ENCODE measurements around the gene STK4. TPM values are rescaled to one million over a fixed set of nuclear protein-coding genes. Genes with fewer than 3 reads are reported as not detected.
A peak's percentile ranks its signal among the peaks of the same experiment; 100 is the strongest.

The STK4 gene
- total and polyA plus RNA-seq, 7 donors = 2.4 to 8.6 (median 5.6) TPM

- no peaks in the 10 kb centered on the region for H3K27me3 ChIP-seq (ENCODE audit: insufficient read depth in 3 of 3, low read length in 2 of 3)
- DNase-seq (no peak), ATAC-seq (peak in 1 of 4 donors; percentile 25)
- H3K4me3 ChIP-seq = no peak overlapping the region
- no peak for TF ChIP-seq CTCF (IDR thresholded peaks at IDR 0.05)
- WGBS, 3 donors = 77 to 85% (median 81%) methylated on average over 4 of the region's 4 CpGs
- H3K27ac ChIP-seq = no peak overlapping the region
- H3K9me3 ChIP-seq = no peaks in the 10 kb centered on the region
- peaks cover 0 to 4% of the 10 kb centered on the region in 2 donors for H3K36me3 ChIP-seq (ENCODE audit: insufficient read depth in 1 of 2, low read depth in 1 of 2)
- no peaks in the 10 kb centered on the region for H3K4me1 ChIP-seq
- intact Hi-C loops (cut with DNase I) = loop anchor here in 1 of 2 donors (10.0 kb wide), 1 partner anchor 290 kb away; the partner anchor contains the start of genes MATN4 and RBPJL
Measured at GRCh38 chr20:45014671-45015415, 48.5 kb downstream of the STK4 start.

GRCh38 chr20:45016089-45016671, 49.9 kb downstream of the STK4 start:
- no peak for TF ChIP-seq CTCF (IDR thresholded peaks at IDR 0.05)
- ATAC-seq (no peak), DNase-seq (no peak)
- Histone ChIP-seq H3K4me1 (no peaks in the 10 kb centered on the region), H3K27ac (no peak overlapping the region), H3K27me3 (ENCODE audit: insufficient read depth in 3 of 3, low read length in 2 of 3) (no peaks in the 10 kb centered on the region), H3K9me3 (no peaks in the 10 kb centered on the region), H3K4me3 (no peak overlapping the region), H3K36me3 (ENCODE audit: insufficient read depth in 1 of 2, low read depth in 1 of 2) (peaks cover 0 to 4% of the 10 kb centered on the region in 2 donors)
- intact Hi-C loops (cut with DNase I) = loop anchor here in 1 of 2 donors (10.0 kb wide), 1 partner anchor 289 kb away; the partner anchor contains the start of genes MATN4 and RBPJL
- 83 to 86% (median 84%) methylated on average over 5 of the region's 5 CpGs for WGBS, 3 donors

DNA sequence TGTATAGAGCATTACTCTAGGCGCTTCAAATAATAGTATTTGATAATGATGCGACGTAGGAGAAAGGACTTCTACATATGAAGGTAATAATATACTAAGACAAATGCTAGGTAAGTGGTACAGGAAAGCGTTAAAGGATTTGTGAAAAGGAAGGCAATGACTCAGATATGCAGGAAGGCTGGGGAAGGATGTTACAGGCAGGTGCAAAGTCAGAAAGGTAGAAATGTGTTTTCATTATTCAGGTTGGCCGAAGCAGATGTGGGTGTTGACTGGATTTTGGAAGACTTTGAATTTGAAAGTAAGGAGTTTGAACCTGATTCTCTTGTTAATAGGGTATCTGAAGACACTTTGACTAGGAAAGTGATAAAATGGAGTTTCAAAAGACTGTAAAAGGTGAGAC, 51.0 kb downstream of the STK4 start:
- TF ChIP-seq CTCF (IDR thresholded peaks at IDR 0.05) = no peak
- ATAC-seq (no peak), DNase-seq (no peak)
- Histone ChIP-seq H3K4me3 (no peak overlapping the region), H3K36me3 (ENCODE audit: insufficient read depth in 1 of 2, low read depth in 1 of 2) (peaks cover 0 to 8% of the 10 kb centered on the region in 2 donors), H3K9me3 (no peaks in the 10 kb centered on the region), H3K4me1 (no peaks in the 10 kb centered on the region), H3K27me3 (ENCODE audit: insufficient read depth in 3 of 3, low read length in 2 of 3) (no peaks in the 10 kb centered on the region), H3K27ac (no peak overlapping the region)
- intact Hi-C loops (cut with DNase I) = loop anchor here in 1 of 2 donors (10.0 kb wide), 1 partner anchor 288 kb away; the partner anchor contains the start of genes MATN4 and RBPJL
- 82 to 93% (median 92%) methylated on average over 5 of the region's 5 CpGs for WGBS, 3 donors

DNA sequence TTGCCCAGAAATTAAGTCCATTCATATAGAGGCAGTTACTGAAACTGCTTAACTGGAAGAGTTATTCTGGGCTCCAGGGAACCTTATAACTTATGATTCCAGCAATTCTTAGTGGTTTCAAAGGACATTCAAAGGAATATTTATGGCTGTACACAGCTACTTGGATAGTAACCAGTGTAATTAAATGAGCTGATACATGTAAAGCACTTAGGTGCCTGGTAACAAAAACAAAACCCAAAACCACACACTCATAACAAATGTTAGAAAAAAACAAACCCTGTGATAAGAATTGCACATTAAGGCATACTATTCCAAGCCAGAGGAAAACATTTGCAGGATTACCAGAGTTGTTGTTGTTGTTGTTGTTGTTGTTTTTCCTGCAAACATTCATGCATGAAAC, 51.5 kb downstream of the STK4 start:
- Histone ChIP-seq H3K4me3 (no peak overlapping the region), H3K9me3 (no peaks in the 10 kb centered on the region), H3K36me3 (ENCODE audit: insufficient read depth in 1 of 2, low read depth in 1 of 2) (peaks cover 0 to 8% of the 10 kb centered on the region in 2 donors), H3K27me3 (ENCODE audit: insufficient read depth in 3 of 3, low read length in 2 of 3) (no peaks in the 10 kb centered on the region), H3K27ac (no peak overlapping the region), H3K4me1 (no peaks in the 10 kb centered on the region)
- DNase-seq (no peak), ATAC-seq (no peak)
- intact Hi-C loops (cut with DNase I) = loop anchor here in 1 of 2 donors (10.0 kb wide), 1 partner anchor 287 kb away; the partner anchor contains the start of genes MATN4 and RBPJL
- no peak for TF ChIP-seq CTCF (IDR thresholded peaks at IDR 0.05)
